GM12878 (cell line): ENCODE data around the gene GPR176.

Source experiments
- ASH2L ChIP-seq: fragments of 300-600, 200-600 bp; sonication (generic); IDR thresholded peaks from 2 replicates; pipeline ENCODE4 v1.6.1; 2017; ENCODE audit warnings: low read depth, mild to moderate bottlenecking, borderline replicate concordance
- EP300 ChIP-seq, 2 experiments: fragments of 150-350 bp in 1 of 2; IDR thresholded peaks; 2 replicates each; pipeline ENCODE4 v1.6.1; 2011 to 2012; ENCODE audit warnings: low read depth in 2 of 2, low read length in 2 of 2, borderline replicate concordance in 1 of 2, improper control_type of control experiment in 1 of 2, inconsistent platforms in 1 of 2; ENCODE audit not compliant: control insufficient read depth in 1 of 2
- ESRRA ChIP-seq: IDR thresholded peaks from 2 replicates; pipeline ENCODE4 v1.6.1; 2012; ENCODE audit warnings: mild to moderate bottlenecking, low read length, improper control_type of control experiment
- IKZF2 ChIP-seq, 2 experiments: fragments of 450-650 bp; IDR thresholded peaks; 2 replicates each; pipeline ENCODE4 v1.6.1; 2017; ENCODE audit warnings: mild to moderate bottlenecking in 2 of 2, moderate library complexity in 2 of 2
- POLR2A ChIP-seq: IDR thresholded peaks from 2 replicates; pipeline ENCODE4 v1.6.1; 2011; ENCODE audit warnings: low read depth, mild to moderate bottlenecking, low read length
- RUNX3 ChIP-seq: IDR thresholded peaks from 2 replicates; pipeline ENCODE4 v1.6.1; 2012; ENCODE audit warnings: low read length, inconsistent platforms
- SRF ChIP-seq, 2 experiments: IDR thresholded peaks; 2 replicates each; pipeline ENCODE4 v1.6.1; 2011; ENCODE audit warnings: low read depth in 2 of 2, low read length in 2 of 2, mild to moderate bottlenecking in 1 of 2, moderate library complexity in 1 of 2
- TF ChIP-seq, protein P1 (sequence below), 3 experiments: IDR thresholded peaks in 2 of 3; conservative IDR thresholded peaks in 1 of 3; 2 replicates each; pipeline ENCODE4 v1.5.1; 2011; ENCODE audit warnings: low read depth in 3 of 3, low read length in 3 of 3, mild to moderate bottlenecking in 3 of 3, control low read depth in 2 of 3, moderate library complexity in 2 of 3, inconsistent platforms in 1 of 3, mixed read lengths in 1 of 3; ENCODE audit not compliant: control insufficient read depth in 2 of 3, insufficient read depth in 1 of 3; ENCODE audit errors: extremely low read depth in 1 of 3

DNA sequence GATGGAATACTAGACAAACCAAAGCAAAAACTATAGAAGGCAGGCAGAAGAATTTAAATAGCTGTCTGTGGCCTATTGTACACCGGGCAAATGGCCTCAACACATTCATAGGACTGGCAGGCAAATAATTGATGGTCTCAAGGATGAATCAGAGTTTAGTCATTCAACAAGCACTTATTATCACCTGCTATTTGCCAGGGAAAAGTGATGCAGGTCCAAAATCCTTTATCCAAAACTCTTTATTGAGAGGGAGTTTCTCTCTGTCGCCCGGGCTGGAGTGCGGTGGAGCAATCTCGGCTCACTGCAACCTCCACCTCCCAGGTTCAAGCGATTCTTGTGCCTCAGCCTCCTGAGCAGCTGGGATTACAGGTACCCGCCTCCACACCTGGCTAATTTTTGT lies 16.1 kb upstream of the GPR176 start:
- TF ChIP-seq EP300 (IDR thresholded peaks at IDR 0.05; ENCODE audit: borderline replicate concordance in 1 of 2, control insufficient read depth in 1 of 2, low read depth in 2 of 2, low read length in 2 of 2) (no peak), SRF (IDR thresholded peaks at IDR 0.05; ENCODE audit: low read depth in 2 of 2, low read length in 2 of 2) (no peak), RUNX3 (no peak), IKZF2 (IDR thresholded peaks at IDR 0.05) (no peak), ASH2L (no peak), POLR2A (no peak), ESRRA (no peak)
- TF ChIP-seq, protein P1, sequence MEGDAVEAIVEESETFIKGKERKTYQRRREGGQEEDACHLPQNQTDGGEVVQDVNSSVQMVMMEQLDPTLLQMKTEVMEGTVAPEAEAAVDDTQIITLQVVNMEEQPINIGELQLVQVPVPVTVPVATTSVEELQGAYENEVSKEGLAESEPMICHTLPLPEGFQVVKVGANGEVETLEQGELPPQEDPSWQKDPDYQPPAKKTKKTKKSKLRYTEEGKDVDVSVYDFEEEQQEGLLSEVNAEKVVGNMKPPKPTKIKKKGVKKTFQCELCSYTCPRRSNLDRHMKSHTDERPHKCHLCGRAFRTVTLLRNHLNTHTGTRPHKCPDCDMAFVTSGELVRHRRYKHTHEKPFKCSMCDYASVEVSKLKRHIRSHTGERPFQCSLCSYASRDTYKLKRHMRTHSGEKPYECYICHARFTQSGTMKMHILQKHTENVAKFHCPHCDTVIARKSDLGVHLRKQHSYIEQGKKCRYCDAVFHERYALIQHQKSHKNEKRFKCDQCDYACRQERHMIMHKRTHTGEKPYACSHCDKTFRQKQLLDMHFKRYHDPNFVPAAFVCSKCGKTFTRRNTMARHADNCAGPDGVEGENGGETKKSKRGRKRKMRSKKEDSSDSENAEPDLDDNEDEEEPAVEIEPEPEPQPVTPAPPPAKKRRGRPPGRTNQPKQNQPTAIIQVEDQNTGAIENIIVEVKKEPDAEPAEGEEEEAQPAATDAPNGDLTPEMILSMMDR (IDR thresholded peaks at IDR 0.05 in 2 of 3, conservative IDR thresholded peaks at IDR 0.05 in 1 of 3; ENCODE audit: control insufficient read depth in 2 of 3, extremely low read depth in 1 of 3, insufficient read depth in 1 of 3, low read depth in 3 of 3, low read length in 3 of 3): no peak
